NB4 (cell line): ENCODE results near the gene PLCB4.

Experiments
- MYC ChIP-seq: IDR thresholded peaks from 2 replicates; pipeline ENCODE4 v1.6.1; 2011; ENCODE audit warnings: low read depth, low read length
- POLR2A ChIP-seq: IDR thresholded peaks from 2 replicates; pipeline ENCODE4 v1.6.1; 2011; ENCODE audit warnings: mild to moderate bottlenecking; ENCODE audit not compliant: insufficient read length; ENCODE audit errors: extremely low read depth
- TF ChIP-seq, protein P1 (sequence below): IDR thresholded peaks from one replicate; pipeline ENCODE4 v1.5.1; 2012; ENCODE audit warnings: low read depth, low read length
- TF ChIP-seq, protein P2 (sequence below): IDR thresholded peaks from 2 replicates; pipeline ENCODE4 v1.6.1; 2011; ENCODE audit warnings: low read depth, low read length

DNA sequence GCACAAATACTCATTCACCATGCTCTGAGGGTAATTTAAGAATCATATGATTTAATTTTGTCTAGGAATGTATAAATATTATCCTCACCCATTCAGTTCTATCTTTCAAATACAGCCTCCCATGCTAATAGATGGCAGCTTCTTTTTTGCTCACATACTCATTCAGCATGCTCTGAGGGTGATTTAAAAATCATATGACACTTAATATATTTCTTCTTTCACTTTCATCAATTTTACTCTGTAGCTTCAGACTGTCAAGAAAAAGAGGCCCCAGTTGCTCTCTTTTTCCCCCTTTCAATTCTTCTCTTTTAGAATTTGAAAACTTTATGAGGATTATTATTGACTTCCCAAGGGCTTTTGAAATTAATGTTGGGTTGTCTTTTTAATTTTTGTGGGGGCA is 283.9 kb downstream of the PLCB4 start:
- TF ChIP-seq, protein P1, sequence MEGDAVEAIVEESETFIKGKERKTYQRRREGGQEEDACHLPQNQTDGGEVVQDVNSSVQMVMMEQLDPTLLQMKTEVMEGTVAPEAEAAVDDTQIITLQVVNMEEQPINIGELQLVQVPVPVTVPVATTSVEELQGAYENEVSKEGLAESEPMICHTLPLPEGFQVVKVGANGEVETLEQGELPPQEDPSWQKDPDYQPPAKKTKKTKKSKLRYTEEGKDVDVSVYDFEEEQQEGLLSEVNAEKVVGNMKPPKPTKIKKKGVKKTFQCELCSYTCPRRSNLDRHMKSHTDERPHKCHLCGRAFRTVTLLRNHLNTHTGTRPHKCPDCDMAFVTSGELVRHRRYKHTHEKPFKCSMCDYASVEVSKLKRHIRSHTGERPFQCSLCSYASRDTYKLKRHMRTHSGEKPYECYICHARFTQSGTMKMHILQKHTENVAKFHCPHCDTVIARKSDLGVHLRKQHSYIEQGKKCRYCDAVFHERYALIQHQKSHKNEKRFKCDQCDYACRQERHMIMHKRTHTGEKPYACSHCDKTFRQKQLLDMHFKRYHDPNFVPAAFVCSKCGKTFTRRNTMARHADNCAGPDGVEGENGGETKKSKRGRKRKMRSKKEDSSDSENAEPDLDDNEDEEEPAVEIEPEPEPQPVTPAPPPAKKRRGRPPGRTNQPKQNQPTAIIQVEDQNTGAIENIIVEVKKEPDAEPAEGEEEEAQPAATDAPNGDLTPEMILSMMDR = no peak
- TF ChIP-seq, protein P2, sequence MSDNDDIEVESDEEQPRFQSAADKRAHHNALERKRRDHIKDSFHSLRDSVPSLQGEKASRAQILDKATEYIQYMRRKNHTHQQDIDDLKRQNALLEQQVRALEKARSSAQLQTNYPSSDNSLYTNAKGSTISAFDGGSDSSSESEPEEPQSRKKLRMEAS = no peak
- TF ChIP-seq POLR2A (no peak), MYC (no peak)
